ENCODE results near the gene AFG1L.

DNA sequence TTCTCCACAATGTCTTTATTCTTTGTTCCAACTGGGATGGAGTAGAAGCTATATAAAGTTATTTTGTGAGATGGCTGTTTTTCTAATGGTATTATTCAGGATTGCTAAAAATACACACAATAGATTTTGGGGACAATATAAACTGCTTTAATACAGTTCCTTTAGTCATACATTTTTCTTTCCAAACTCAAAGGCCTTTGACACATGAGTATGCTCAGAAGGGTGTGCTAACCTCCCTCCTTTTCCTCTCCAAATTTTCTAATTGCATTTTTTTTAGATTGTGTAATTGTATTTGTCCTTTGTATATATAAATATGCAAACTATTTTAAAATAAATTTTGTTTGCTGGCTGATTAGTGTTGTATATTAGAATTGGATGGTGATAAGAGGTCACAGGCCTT, 146.3 kb downstream of the AFG1L start:
- TF ChIP-seq, protein P1, sequence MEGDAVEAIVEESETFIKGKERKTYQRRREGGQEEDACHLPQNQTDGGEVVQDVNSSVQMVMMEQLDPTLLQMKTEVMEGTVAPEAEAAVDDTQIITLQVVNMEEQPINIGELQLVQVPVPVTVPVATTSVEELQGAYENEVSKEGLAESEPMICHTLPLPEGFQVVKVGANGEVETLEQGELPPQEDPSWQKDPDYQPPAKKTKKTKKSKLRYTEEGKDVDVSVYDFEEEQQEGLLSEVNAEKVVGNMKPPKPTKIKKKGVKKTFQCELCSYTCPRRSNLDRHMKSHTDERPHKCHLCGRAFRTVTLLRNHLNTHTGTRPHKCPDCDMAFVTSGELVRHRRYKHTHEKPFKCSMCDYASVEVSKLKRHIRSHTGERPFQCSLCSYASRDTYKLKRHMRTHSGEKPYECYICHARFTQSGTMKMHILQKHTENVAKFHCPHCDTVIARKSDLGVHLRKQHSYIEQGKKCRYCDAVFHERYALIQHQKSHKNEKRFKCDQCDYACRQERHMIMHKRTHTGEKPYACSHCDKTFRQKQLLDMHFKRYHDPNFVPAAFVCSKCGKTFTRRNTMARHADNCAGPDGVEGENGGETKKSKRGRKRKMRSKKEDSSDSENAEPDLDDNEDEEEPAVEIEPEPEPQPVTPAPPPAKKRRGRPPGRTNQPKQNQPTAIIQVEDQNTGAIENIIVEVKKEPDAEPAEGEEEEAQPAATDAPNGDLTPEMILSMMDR (IDR thresholded peaks at IDR 0.05) = no peak
- TF ChIP-seq POLR2A (IDR thresholded peaks at IDR 0.05) = no peak
